GM12878 (cell line): ENCODE measurements around the gene SHISA9. TPM values are rescaled to one million over a fixed set of nuclear protein-coding genes. Genes with fewer than 3 reads are reported as not detected.

Source experiments
- ATAC-seq: fragments of 200-7000 bp; cut with Tn5 transposase; 3 replicates; pipeline ENCODE4 v1.9.1; 2020; ENCODE audit warnings: mild to moderate bottlenecking, moderate library complexity
- BruUV-seq: library from RNA; stranded (reverse); fragments of 400-500 nt; replicated peaks from 2 replicates; lab custom pipeline; 2021; lab: Mats Ljungman, UMichigan
- CTCF ChIA-PET: fragments of 300-600 bp; sonication (Branson Sonifier 250); formaldehyde crosslinking; extraction: SDS; loops from one replicate; lab custom pipeline; 2021; ENCODE audit warnings: inconsistent platforms; lab: Yijun Ruan, JAX
- POLR2A ChIA-PET: fragments of 350-600 bp; formaldehyde crosslinking; extraction: SDS; loops from one replicate; lab custom pipeline; 2021; ENCODE audit warnings: inconsistent platforms; lab: Charles Lee
- RAD21 ChIA-PET: fragments of 300-600 bp; sonication (Branson Sonifier 250); formaldehyde crosslinking; loops from one replicate; lab custom pipeline; 2023; ENCODE audit warnings: antibody characterized with exemption; ENCODE audit not compliant: unreplicated experiment; lab: Charles Lee
- SMC1A ChIA-PET: fragments of 300-600 bp; sonication (Branson Sonifier 250); formaldehyde crosslinking; loops from one replicate; lab custom pipeline; 2023; ENCODE audit not compliant: unreplicated experiment, uncharacterized antibody; lab: Charles Lee
- DNase-seq: peaks from one replicate; pipeline ENCODE4 v3.0.0-alpha.2; 2011; ENCODE audit warnings: low read depth, low spot score
- FAIRE-seq: peaks from 3 replicates; lab custom pipeline; 2011; peaks lifted over from hg19 to GRCh38; lab: Jason Lieb, UNC
- H2AFZ ChIP-seq: 2 replicates; pipeline ENCODE4 v1.6.0; 2011; ENCODE audit warnings: low read depth, low read length, control low read depth; ENCODE audit not compliant: control insufficient read depth
- H3K27ac ChIP-seq: 2 replicates; pipeline ENCODE4 v1.5.1; 2011; ENCODE audit warnings: control low read depth; ENCODE audit not compliant: control insufficient read depth, insufficient read depth
- H3K27me3 ChIP-seq, 2 experiments: replicated peaks in 1 of 2; 2 replicates each; pipeline versions ENCODE4 v1.6.0 to v1.6.1; 2011; ENCODE audit warnings: low read length in 1 of 2; ENCODE audit not compliant: control insufficient read depth in 2 of 2, insufficient read depth in 2 of 2
- H3K36me3 ChIP-seq, 2 experiments: 2 replicates each; pipeline ENCODE4 v1.5.1; 2011; ENCODE audit warnings: low read length in 1 of 2; ENCODE audit not compliant: control insufficient read depth in 2 of 2, insufficient read depth in 2 of 2
- H3K4me1 ChIP-seq: 2 replicates; pipeline ENCODE4 v1.6.1; 2011; ENCODE audit warnings: mild to moderate bottlenecking, low read length, moderate library complexity, mixed read lengths; ENCODE audit not compliant: control insufficient read depth, insufficient read depth
- H3K4me2 ChIP-seq: 2 replicates; pipeline ENCODE4 v1.6.0; 2011; ENCODE audit warnings: control low read depth; ENCODE audit not compliant: control insufficient read depth, insufficient read depth
- H3K4me3 ChIP-seq: fragments of 200-600 bp; sonication (generic); 2 replicates; pipeline ENCODE4 v1.5.1; 2016
- H3K79me2 ChIP-seq: 2 replicates; pipeline ENCODE4 v1.6.0; 2011; ENCODE audit warnings: low read length; ENCODE audit not compliant: control insufficient read depth, insufficient read depth
- H3K9ac ChIP-seq: 2 replicates; pipeline ENCODE4 v1.8.0; 2011; ENCODE audit warnings: low read length, control low read depth, mixed read lengths; ENCODE audit not compliant: control insufficient read depth, insufficient read depth
- H3K9me3 ChIP-seq: replicated peaks from 3 replicates; pipeline ENCODE4 v1.5.1; 2011; ENCODE audit warnings: mild to moderate bottlenecking, low read length; ENCODE audit not compliant: control insufficient read depth, insufficient read depth
- H4K20me1 ChIP-seq: 2 replicates; pipeline ENCODE4 v1.6.0; 2011; ENCODE audit not compliant: control insufficient read depth, insufficient read depth
- BCL3 ChIP-seq: IDR thresholded peaks from 2 replicates; pipeline ENCODE4 v1.6.1; 2011; ENCODE audit warnings: borderline replicate concordance, low read depth, mild to moderate bottlenecking, moderate library complexity, low read length; ENCODE audit not compliant: insufficient read depth, poor library complexity, severe bottlenecking
- BCLAF1 ChIP-seq: fragments of 450-650 bp; IDR thresholded peaks from 2 replicates; pipeline ENCODE4 v1.6.1; 2017; ENCODE audit warnings: antibody characterized with exemption, mild to moderate bottlenecking, moderate library complexity
- CEBPB ChIP-seq, 2 experiments: fragments of 150-350 bp in 1 of 2; IDR thresholded peaks; 2 replicates each; pipeline ENCODE4 v1.6.1; 2012 to 2014; ENCODE audit warnings: low read depth in 2 of 2, low read length in 2 of 2, borderline replicate concordance in 1 of 2, inconsistent platforms in 1 of 2
- EGR1 ChIP-seq, 2 experiments: IDR thresholded peaks; 1 replicate in 1 of 2; 2 replicates in 1 of 2; pipeline ENCODE4 v1.6.1; 2011 to 2012; ENCODE audit warnings: low read depth in 2 of 2, low read length in 2 of 2, borderline replicate concordance in 1 of 2, mild to moderate bottlenecking in 1 of 2, moderate library complexity in 1 of 2
- EP300 ChIP-seq, 2 experiments: fragments of 150-350 bp in 1 of 2; IDR thresholded peaks; 2 replicates each; pipeline ENCODE4 v1.6.1; 2011 to 2012; ENCODE audit warnings: low read depth in 2 of 2, low read length in 2 of 2, borderline replicate concordance in 1 of 2, improper control_type of control experiment in 1 of 2, inconsistent platforms in 1 of 2; ENCODE audit not compliant: control insufficient read depth in 1 of 2
- EZH2 ChIP-seq: IDR thresholded peaks from 2 replicates; pipeline ENCODE4 v1.6.1; 2012; ENCODE audit warnings: low read depth, mild to moderate bottlenecking, control low read depth, inconsistent platforms, low read length, borderline replicate concordance; ENCODE audit not compliant: control insufficient read depth
- HDAC2 ChIP-seq: fragments of 200-600 bp; sonication (generic); IDR thresholded peaks from 2 replicates; pipeline ENCODE4 v1.6.1; 2017
- MEF2A ChIP-seq: IDR thresholded peaks from 2 replicates; pipeline ENCODE4 v1.6.1; 2011; ENCODE audit warnings: low read depth, mild to moderate bottlenecking, low read length, moderate library complexity; ENCODE audit not compliant: insufficient read depth
- MLLT1 ChIP-seq: fragments of 450-650 bp; IDR thresholded peaks from 2 replicates; pipeline ENCODE4 v1.6.1; 2016; ENCODE audit warnings: mild to moderate bottlenecking
- MYC ChIP-seq: IDR thresholded peaks from 2 replicates; pipeline ENCODE4 v1.6.1; 2011; ENCODE audit warnings: mild to moderate bottlenecking, low read length, moderate library complexity, inconsistent platforms; ENCODE audit not compliant: insufficient read depth, insufficient replicate concordance, insufficient read length, severe bottlenecking
- STAT3 ChIP-seq: IDR thresholded peaks from 2 replicates; pipeline ENCODE4 v1.6.1; 2011; ENCODE audit warnings: low read depth, low read length, improper control_type of control experiment
- ZNF207 ChIP-seq: fragments of 450-650 bp; IDR thresholded peaks from 2 replicates; pipeline ENCODE4 v1.6.1; 2014; ENCODE audit warnings: antibody characterized with exemption, mild to moderate bottlenecking, borderline replicate concordance
- ZNF24 ChIP-seq: fragments of 450-650 bp; IDR thresholded peaks from 2 replicates; pipeline ENCODE4 v1.6.1; 2017; ENCODE audit warnings: antibody characterized with exemption, mild to moderate bottlenecking
- WGBS: methylation state at CpG from one replicate; pipeline ENCODE4 v1.1.6; 2016; ENCODE audit warnings: low lambda C conversion rate; ENCODE audit not compliant: insufficient replicate concordance, insufficient coverage; ENCODE audit errors: missing lambda C conversion rate; 5-methylcytosine and 5-hydroxymethylcytosine counted together
- in situ Hi-C: fragments of 300-500 bp; cut with MboI; formaldehyde crosslinking; loops from 9 replicates; pipeline ENCODE4 v1.14.3; 2018; ENCODE audit warnings: mixed read lengths
- intact Hi-C: fragments of 100-400 bp; cut with micrococcal nuclease; formaldehyde crosslinking; loops from one replicate; pipeline ENCODE4 v1.14.2; 2022; ENCODE audit not compliant: unreplicated experiment
- polyA plus RNA-seq, 11 experiments: library from polyadenylated mRNA; depleted of rRNA in 4 of 11; unstranded in 6 of 11; stranded (reverse) in 5 of 11; fragments of >200 nt; fragmentation: Nextera tagmentation in 4 of 11; fragmentation: Illumina TruSeq in 1 of 11; extraction: Ambion mirVana in 4 of 11; extraction: Trizol in 1 of 11; gene quantifications; 1 replicate in 1 of 11; 2 replicates in 10 of 11; pipeline versions ENCODE4 v1.2.1 to v1.2.3, GENCODE V29; 2011 to 2016; ENCODE audit warnings: inconsistent platforms in 2 of 11, missing spikeins in 2 of 11, low read depth in 1 of 11
- total RNA-seq, 4 experiments: library from RNA; depleted of rRNA in 3 of 4; stranded (reverse); fragments of >200 nt in 3 of 4; fragmentation: Illumina TruSeq in 1 of 4; extraction: Trizol in 1 of 4; gene quantifications; 2 replicates each; pipeline versions ENCODE4 v1.2.1 to v1.2.3, GENCODE V29; 2013 to 2021

The SHISA9 gene
- total and polyA plus RNA-seq, 10 of the 15 experiments (the other 5 are each of a cell fraction or from before 2014, with no cell fraction given): 0.03 to 25.5 (median 0.07) TPM

GRCh38 chr16:13231365-13231764, 330.0 kb downstream of the SHISA9 start (continued):
- TF ChIP-seq BCL3: no peak
- no peak for TF ChIP-seq CEBPB (IDR thresholded peaks at IDR 0.05; ENCODE audit: borderline replicate concordance in 1 of 2, low read depth in 2 of 2, low read length in 2 of 2)
- TF ChIP-seq MYC: no peak
- no peak for TF ChIP-seq BCLAF1
- no peak for TF ChIP-seq EGR1 (IDR thresholded peaks at IDR 0.05; ENCODE audit: borderline replicate concordance in 1 of 2, low read depth in 2 of 2, low read length in 2 of 2)

GRCh38 chr16:13234999-13235398, 333.6 kb downstream of the SHISA9 start:
- in situ Hi-C loops: no loop called here
- H3K9me3 ChIP-seq: no peaks in the 10 kb centered on the region; the same call in 2 of the 3 replicates
- BruUV-seq: no TSS peak
- WGBS: 55% methylated on average over 17 of the region's 17 CpGs
- SMC1A ChIA-PET: interaction anchor here (0.7 kb wide), 1 partner anchor 95 kb away, joined by 3 read pairs; no protein-coding TSS in a partner anchor
- intact Hi-C loops: no loop called here
- POLR2A ChIA-PET: no interaction called here
- DNase-seq (no peak), ATAC-seq (no peak), FAIRE-seq (no peak)
- H3K27me3 ChIP-seq: no peaks in the 10 kb centered on the region
- H3K27ac ChIP-seq: no peak overlapping the region
- H3K4me2 ChIP-seq: no peak overlapping the region
- no peaks in the 10 kb centered on the region for H3K4me1 ChIP-seq
- H3K36me3 ChIP-seq: no peaks in the 10 kb centered on the region
- RAD21 ChIA-PET: no interaction called here
- H3K79me2 ChIP-seq: no peaks in the 10 kb centered on the region
- no peak overlapping the region for H2AFZ ChIP-seq
- no peak overlapping the region for H3K9ac ChIP-seq
- CTCF ChIA-PET: interaction anchor here (0.7 kb wide), 1 partner anchor 442 kb away, joined by 3 read pairs; no protein-coding TSS in a partner anchor
- no peak overlapping the region for H3K4me3 ChIP-seq
- H4K20me1 ChIP-seq: no peaks in the 10 kb centered on the region
- TF ChIP-seq EZH2 (no peak), MEF2A (no peak), MLLT1 (no peak), EP300 (IDR thresholded peaks at IDR 0.05; ENCODE audit: borderline replicate concordance in 1 of 2, control insufficient read depth in 1 of 2, low read depth in 2 of 2, low read length in 2 of 2) (no peak), STAT3 (no peak), ZNF207 (no peak), ZNF24 (no peak), HDAC2 (no peak)
